K562 (cell line): Measurements from ENCODE around the gene SCNN1A. TPM values are rescaled to one million over a fixed set of nuclear protein-coding genes. Genes with fewer than 3 reads are reported as not detected.

Experiments
- ATAC-seq: fragments of 200-7000 bp; cut with Tn5 transposase; 3 replicates; pipeline ENCODE4 v1.9.1; 2020; ENCODE audit warnings: moderate library complexity
- BruUV-seq: library from RNA; stranded (reverse); fragments of 400-500 nt; replicated peaks from 2 replicates; lab custom pipeline; 2021; lab: Mats Ljungman, UMichigan
- CTCF ChIA-PET: fragments of 300-600 bp; formaldehyde crosslinking; extraction: SDS; loops from one replicate; lab custom pipeline; 2021; ENCODE audit warnings: low intra/inter-chr PET ratio; lab: Yijun Ruan, JAX
- POLR2A ChIA-PET: fragments of 300-600, 350-650 bp; sonication (Branson Sonifier 250); formaldehyde crosslinking; extraction: SDS; loops from one replicate; lab custom pipeline; 2021; ENCODE audit warnings: antibody characterized with exemption, inconsistent platforms; lab: Yijun Ruan, JAX
- DNase-seq, 4 experiments: peaks; one replicate each; pipeline versions ENCODE4 v3.0.0 to v3.0.0-alpha.2; 2011 to 2018; ENCODE audit warnings: low spot score in 3 of 4, mixed read lengths in 3 of 4; ENCODE audit errors: extremely low read depth in 1 of 4
- FAIRE-seq: peaks from 2 replicates; lab custom pipeline; 2011; peaks lifted over from hg19 to GRCh38; lab: Jason Lieb, UNC
- H2AFZ ChIP-seq: 2 replicates; pipeline ENCODE4 v1.6.0; 2011; ENCODE audit warnings: low read depth, low read length, control low read depth, inconsistent platforms
- H3K27ac ChIP-seq: fragments of 200-600 bp; 3 replicates; pipeline ENCODE4 v1.8.0; 2011; ENCODE audit warnings: low read depth, mild to moderate bottlenecking, control low read depth, inconsistent platforms, low read length, moderate library complexity, mixed read lengths; ENCODE audit errors: extremely low read depth
- H3K27me3 ChIP-seq, 2 experiments: fragments of 300-600 bp in 1 of 2; 2 replicates in 1 of 2; 3 replicates in 1 of 2; pipeline versions ENCODE4 v1.6.0 to v1.8.0; 2011; ENCODE audit warnings: inconsistent platforms in 2 of 2, low read length in 2 of 2, mild to moderate bottlenecking in 1 of 2, mixed read lengths in 1 of 2, moderate library complexity in 1 of 2; ENCODE audit not compliant: control insufficient read depth in 2 of 2, insufficient read depth in 2 of 2
- H3K36me3 ChIP-seq: fragments of 300-600 bp; 3 replicates; pipeline ENCODE4 v1.8.0; 2011; ENCODE audit warnings: mild to moderate bottlenecking, low read length, inconsistent platforms; ENCODE audit not compliant: control insufficient read depth, insufficient read depth
- H3K4me1 ChIP-seq, 2 experiments: fragments of 200-600 bp in 1 of 2; replicated peaks in 1 of 2; 2 replicates in 1 of 2; 3 replicates in 1 of 2; pipeline versions ENCODE4 v1.5.1 to v1.8.0; 2011; ENCODE audit warnings: inconsistent platforms in 2 of 2, low read length in 2 of 2, mild to moderate bottlenecking in 1 of 2, mixed read lengths in 1 of 2, moderate library complexity in 1 of 2; ENCODE audit not compliant: control insufficient read depth in 2 of 2, insufficient read depth in 2 of 2
- H3K4me2 ChIP-seq: 2 replicates; pipeline ENCODE4 v1.6.1; 2011; ENCODE audit warnings: low read length, control low read depth, inconsistent platforms, mixed read lengths; ENCODE audit not compliant: insufficient read depth
- H3K4me3 ChIP-seq: fragments of 200-600 bp; sonication (generic), shearing (Covaris generic); 2 replicates; pipeline ENCODE4 v1.5.1; 2016; ENCODE audit warnings: control low read depth, inconsistent platforms
- H3K79me2 ChIP-seq: fragments of 200-600 bp; 3 replicates; pipeline ENCODE4 v1.8.0; 2011; ENCODE audit warnings: low read length, inconsistent platforms; ENCODE audit not compliant: control insufficient read depth, insufficient read depth
- H3K9ac ChIP-seq, 2 experiments: 2 replicates each; pipeline versions ENCODE4 v1.6.0 to v1.6.1; 2011; ENCODE audit warnings: low read depth in 2 of 2, low read length in 2 of 2, control low read depth in 1 of 2, inconsistent platforms in 1 of 2, mild to moderate bottlenecking in 1 of 2, mixed read lengths in 1 of 2; ENCODE audit not compliant: insufficient read depth in 1 of 2
- H3K9me1 ChIP-seq: one replicate; pipeline ENCODE4 v1.6.0; 2011; ENCODE audit warnings: inconsistent platforms, mild to moderate bottlenecking, low read length, moderate library complexity; ENCODE audit not compliant: control insufficient read depth, insufficient read depth
- H3K9me3 ChIP-seq: replicated peaks from 2 replicates; pipeline ENCODE4 v1.5.1; 2011; ENCODE audit warnings: low read depth, low read length, inconsistent platforms; ENCODE audit not compliant: control insufficient read depth, insufficient read depth
- H4K20me1 ChIP-seq: replicated peaks from 2 replicates; pipeline ENCODE4 v1.6.1; 2011; ENCODE audit warnings: low read length, inconsistent platforms, mixed read lengths; ENCODE audit not compliant: control insufficient read depth, insufficient read depth
- BCL6 ChIP-seq: fragments of 250-450 bp; sonication (Bioruptor Pico); IDR thresholded peaks from 2 replicates; pipeline ENCODE4 v1.4.0; 2020
- CHD1 ChIP-seq: fragments of 200-600 bp; sonication (generic); IDR thresholded peaks from one replicate; pipeline ENCODE4 v1.6.1; 2012; ENCODE audit warnings: mild to moderate bottlenecking, moderate library complexity, low read length, inconsistent platforms
- FOS ChIP-seq: IDR thresholded peaks from 3 replicates; pipeline ENCODE4 v1.6.1; 2011; ENCODE audit not compliant: insufficient read length; ENCODE audit errors: extremely low read depth
- GTF2F1 ChIP-seq: IDR thresholded peaks from 2 replicates; pipeline ENCODE4 v1.6.1; 2011; ENCODE audit warnings: low read depth, low read length, improper control_type of control experiment
- ILK ChIP-seq: fragments of 450-650 bp; IDR thresholded peaks from 2 replicates; pipeline ENCODE4 v1.6.1; 2016; ENCODE audit warnings: missing genetic modification characterization, low read depth, mild to moderate bottlenecking, missing compliant biosample characterization, moderate library complexity, borderline replicate concordance
- NCOA1 ChIP-seq: fragments of 450-650 bp; IDR thresholded peaks from 2 replicates; pipeline ENCODE4 v1.6.1; 2016; ENCODE audit warnings: low read depth
- NFE2 ChIP-seq: IDR thresholded peaks from 2 replicates; pipeline ENCODE4 v1.6.1; 2014; ENCODE audit warnings: antibody characterized with exemption, low read depth
- NFIC ChIP-seq: fragments of 450-650 bp; IDR thresholded peaks from 2 replicates; pipeline ENCODE4 v1.6.1; 2017; ENCODE audit warnings: mild to moderate bottlenecking, inconsistent platforms
- PRMT5 ChIP-seq: sonication (generic); formaldehyde crosslinking; IDR thresholded peaks from 2 replicates; pipeline ENCODE4 v1.5.0; 2020; ENCODE audit warnings: missing genetic modification reagents
- STAT5A ChIP-seq: IDR thresholded peaks from 2 replicates; pipeline ENCODE4 v1.6.1; 2012; ENCODE audit warnings: low read length, inconsistent platforms, borderline replicate concordance
- TCF7 ChIP-seq: sonication (generic); IDR thresholded peaks from 2 replicates; pipeline ENCODE4 v1.6.1; 2016; ENCODE audit warnings: antibody characterized with exemption, borderline replicate concordance
- ZNF408 ChIP-seq: fragments of 250-450 bp; sonication (Bioruptor Pico); IDR thresholded peaks from 2 replicates; pipeline ENCODE4 v1.4.0; 2020; ENCODE audit warnings: low read depth, mild to moderate bottlenecking, moderate library complexity
- ZNF699 ChIP-seq: fragments of 250-450 bp; sonication (Bioruptor Pico); IDR thresholded peaks from 2 replicates; pipeline ENCODE4 v1.8.0; 2021; ENCODE audit warnings: mild to moderate bottlenecking, moderate library complexity; ENCODE audit not compliant: insufficient replicate concordance
- WGBS: fragments of 100-300 bp; shearing (Covaris generic); methylation state at CpG from one replicate; pipeline ENCODE4 v1.1.6; 2016; ENCODE audit warnings: low coverage, mixed read lengths; ENCODE audit not compliant: insufficient coverage; ENCODE audit errors: missing lambda C conversion rate; 5-methylcytosine and 5-hydroxymethylcytosine counted together
- in situ Hi-C: fragments of 300-500 bp; cut with MboI; formaldehyde crosslinking; loops from 4 replicates; pipeline ENCODE4 v1.15.0; 2018; ENCODE audit warnings: inconsistent platforms, mixed read lengths
- intact Hi-C: fragments of 100-400 bp; cut with micrococcal nuclease; formaldehyde crosslinking; loops from 2 replicates; pipeline ENCODE4 v1.14.2; 2022
- polyA plus RNA-seq, 8 experiments: library from polyadenylated mRNA; depleted of rRNA in 4 of 8; stranded (reverse) in 5 of 8; unstranded in 3 of 8; fragments of >200 nt; fragmentation: Nextera tagmentation in 2 of 8; fragmentation: Illumina TruSeq in 1 of 8; extraction: Ambion mirVana in 2 of 8; extraction: Trizol in 1 of 8; gene quantifications; 2 replicates each; pipeline versions ENCODE4 v1.2.1 to v1.2.3, GENCODE V29; 2011 to 2014; ENCODE audit warnings: inconsistent platforms in 1 of 8, missing spikeins in 1 of 8
- total RNA-seq, 7 experiments: library from RNA; depleted of rRNA in 6 of 7; stranded (reverse); fragments of >200 nt in 6 of 7; fragmentation: Illumina TruSeq in 2 of 7; extraction: Trizol in 2 of 7; gene quantifications; 2 replicates each; pipeline versions ENCODE4 v1.2.1 to v1.2.3, GENCODE V29; 2011 to 2021; ENCODE audit warnings: low replicate concordance in 1 of 7
- TF ChIP-seq, protein P1 (sequence below): sonication (generic); formaldehyde crosslinking; IDR thresholded peaks from 2 replicates; pipeline ENCODE4 v1.8.1; 2023; ENCODE audit warnings: mild to moderate bottlenecking, missing genetic modification reagents
- TF ChIP-seq, protein P2 (sequence below): fragments of 250-450 bp; sonication (Bioruptor Pico); IDR thresholded peaks from 2 replicates; pipeline ENCODE4 v1.5.0; 2021
- TF ChIP-seq, protein P3 (sequence below): sonication (generic); formaldehyde crosslinking; IDR thresholded peaks from 2 replicates; pipeline ENCODE4 v1.8.0; 2022; ENCODE audit warnings: missing genetic modification reagents, mild to moderate bottlenecking, borderline replicate concordance
- TF ChIP-seq, protein P4 (sequence below): sonication (generic); formaldehyde crosslinking; IDR thresholded peaks from 2 replicates; pipeline ENCODE4 v1.8.0; 2022; ENCODE audit warnings: mild to moderate bottlenecking, missing genetic modification reagents

Gene SCNN1A
- total and polyA plus RNA-seq, 9 of the 15 experiments (the other 6 are each of a cell fraction or from before 2014, with no cell fraction given): 0.15 to 0.49 (median 0.32) TPM; not detected in 5

DNA sequence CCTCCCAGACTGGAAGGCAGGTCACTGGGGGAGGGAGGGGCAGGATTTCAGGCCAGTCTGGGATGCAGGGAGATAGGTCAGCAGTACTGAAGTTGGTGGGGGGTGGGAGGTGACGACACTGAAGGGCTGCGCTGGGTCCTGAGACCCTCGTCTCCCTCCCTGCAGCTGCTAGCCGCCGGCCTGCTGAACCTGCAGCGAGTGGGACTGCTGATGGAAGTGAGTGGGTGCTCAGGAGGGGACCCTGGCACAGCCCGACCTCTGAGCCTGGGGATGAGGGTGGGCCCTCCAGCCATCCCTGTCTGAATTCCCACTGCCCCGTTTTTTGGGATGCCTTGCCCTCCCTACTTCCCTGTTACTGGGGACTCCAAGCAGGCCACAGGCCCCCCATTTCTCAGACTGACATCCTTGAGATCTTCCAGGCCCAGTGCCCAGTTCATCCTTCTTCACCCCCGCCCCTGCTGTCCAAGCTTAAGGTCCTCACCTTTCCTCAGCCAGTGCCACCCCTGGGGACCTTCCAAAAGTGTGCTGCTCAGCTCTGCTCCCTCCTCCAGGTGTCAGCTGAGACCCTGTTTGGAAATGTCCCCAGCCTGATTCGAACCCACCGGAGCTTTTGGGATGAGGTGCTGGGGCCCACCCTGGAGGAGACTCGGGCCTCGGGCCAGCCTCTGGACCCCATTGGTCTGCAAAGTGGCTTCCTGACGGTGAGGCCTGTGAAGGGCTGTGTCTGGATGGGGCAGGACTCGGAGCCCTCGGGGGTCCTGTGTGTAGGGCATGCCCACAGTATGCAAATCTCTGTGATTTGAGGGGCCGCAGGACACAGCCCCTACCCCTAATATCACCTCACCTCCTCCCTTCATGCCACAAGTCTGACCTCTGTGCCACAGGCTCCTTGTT is 59.4 kb downstream of the SCNN1A start:
- Histone ChIP-seq H3K79me2 (no peaks in the 10 kb centered on the region), H3K4me1 (peaks cover 0 to 24% of the 10 kb centered on the region in 2 experiments; a peak in 2 of 5 replicates), H2AFZ (no peak overlapping the region), H3K9me3 (no peaks in the 10 kb centered on the region), H3K9me1 (no peaks in the 10 kb centered on the region), H3K27ac (no peak overlapping the region), H3K4me2 (no peak overlapping the region), H3K4me3 (no peak overlapping the region), H3K9ac (no peak overlapping the region), H3K36me3 (no peaks in the 10 kb centered on the region), H3K27me3 (peaks cover 0 to 21% of the 10 kb centered on the region in 2 experiments; a peak in 4 of 5 replicates), H4K20me1 (no peaks in the 10 kb centered on the region)
- POLR2A ChIA-PET: interaction anchor here (0.8 to 0.9 kb wide), 2 partner anchors 65 to 126 kb away, joined by 3 to 4 read pairs; no protein-coding TSS in a partner anchor
- intact Hi-C loops: no loop called here
- no TSS peak for BruUV-seq
- FAIRE-seq: no peak
- WGBS: 38% methylated on average over 10 of the region's 17 CpGs
- CTCF ChIA-PET: no interaction called here
- in situ Hi-C loops: no loop called here
- ATAC-seq: no peak
- no peak for DNase-seq
- TF ChIP-seq, protein P1, sequence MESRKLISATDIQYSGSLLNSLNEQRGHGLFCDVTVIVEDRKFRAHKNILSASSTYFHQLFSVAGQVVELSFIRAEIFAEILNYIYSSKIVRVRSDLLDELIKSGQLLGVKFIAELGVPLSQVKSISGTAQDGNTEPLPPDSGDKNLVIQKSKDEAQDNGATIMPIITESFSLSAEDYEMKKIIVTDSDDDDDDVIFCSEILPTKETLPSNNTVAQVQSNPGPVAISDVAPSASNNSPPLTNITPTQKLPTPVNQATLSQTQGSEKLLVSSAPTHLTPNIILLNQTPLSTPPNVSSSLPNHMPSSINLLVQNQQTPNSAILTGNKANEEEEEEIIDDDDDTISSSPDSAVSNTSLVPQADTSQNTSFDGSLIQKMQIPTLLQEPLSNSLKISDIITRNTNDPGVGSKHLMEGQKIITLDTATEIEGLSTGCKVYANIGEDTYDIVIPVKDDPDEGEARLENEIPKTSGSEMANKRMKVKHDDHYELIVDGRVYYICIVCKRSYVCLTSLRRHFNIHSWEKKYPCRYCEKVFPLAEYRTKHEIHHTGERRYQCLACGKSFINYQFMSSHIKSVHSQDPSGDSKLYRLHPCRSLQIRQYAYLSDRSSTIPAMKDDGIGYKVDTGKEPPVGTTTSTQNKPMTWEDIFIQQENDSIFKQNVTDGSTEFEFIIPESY (CRISPR knock-in tag): no peak
- TF ChIP-seq GTF2F1 (no peak), NCOA1 (no peak), BCL6 (CRISPR knock-in tag) (no peak), STAT5A (no peak), NFE2 (no peak), PRMT5 (CRISPR knock-in tag) (no peak), CHD1 (no peak), NFIC (no peak), ZNF699 (CRISPR knock-in tag) (no peak), ZNF408 (no peak), ILK (no peak), FOS (no peak), TCF7 (no peak)
- TF ChIP-seq, protein P2, sequence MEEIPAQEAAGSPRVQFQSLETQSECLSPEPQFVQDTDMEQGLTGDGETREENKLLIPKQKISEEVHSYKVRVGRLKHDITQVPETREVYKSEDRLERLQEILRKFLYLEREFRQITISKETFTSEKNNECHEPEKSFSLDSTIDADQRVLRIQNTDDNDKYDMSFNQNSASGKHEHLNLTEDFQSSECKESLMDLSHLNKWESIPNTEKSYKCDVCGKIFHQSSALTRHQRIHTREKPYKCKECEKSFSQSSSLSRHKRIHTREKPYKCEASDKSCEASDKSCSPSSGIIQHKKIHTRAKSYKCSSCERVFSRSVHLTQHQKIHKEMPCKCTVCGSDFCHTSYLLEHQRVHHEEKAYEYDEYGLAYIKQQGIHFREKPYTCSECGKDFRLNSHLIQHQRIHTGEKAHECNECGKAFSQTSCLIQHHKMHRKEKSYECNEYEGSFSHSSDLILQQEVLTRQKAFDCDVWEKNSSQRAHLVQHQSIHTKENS (CRISPR knock-in tag): no peak
- TF ChIP-seq, protein P3, sequence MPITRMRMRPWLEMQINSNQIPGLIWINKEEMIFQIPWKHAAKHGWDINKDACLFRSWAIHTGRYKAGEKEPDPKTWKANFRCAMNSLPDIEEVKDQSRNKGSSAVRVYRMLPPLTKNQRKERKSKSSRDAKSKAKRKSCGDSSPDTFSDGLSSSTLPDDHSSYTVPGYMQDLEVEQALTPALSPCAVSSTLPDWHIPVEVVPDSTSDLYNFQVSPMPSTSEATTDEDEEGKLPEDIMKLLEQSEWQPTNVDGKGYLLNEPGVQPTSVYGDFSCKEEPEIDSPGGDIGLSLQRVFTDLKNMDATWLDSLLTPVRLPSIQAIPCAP (CRISPR knock-in tag): no peak
- TF ChIP-seq, protein P4, sequence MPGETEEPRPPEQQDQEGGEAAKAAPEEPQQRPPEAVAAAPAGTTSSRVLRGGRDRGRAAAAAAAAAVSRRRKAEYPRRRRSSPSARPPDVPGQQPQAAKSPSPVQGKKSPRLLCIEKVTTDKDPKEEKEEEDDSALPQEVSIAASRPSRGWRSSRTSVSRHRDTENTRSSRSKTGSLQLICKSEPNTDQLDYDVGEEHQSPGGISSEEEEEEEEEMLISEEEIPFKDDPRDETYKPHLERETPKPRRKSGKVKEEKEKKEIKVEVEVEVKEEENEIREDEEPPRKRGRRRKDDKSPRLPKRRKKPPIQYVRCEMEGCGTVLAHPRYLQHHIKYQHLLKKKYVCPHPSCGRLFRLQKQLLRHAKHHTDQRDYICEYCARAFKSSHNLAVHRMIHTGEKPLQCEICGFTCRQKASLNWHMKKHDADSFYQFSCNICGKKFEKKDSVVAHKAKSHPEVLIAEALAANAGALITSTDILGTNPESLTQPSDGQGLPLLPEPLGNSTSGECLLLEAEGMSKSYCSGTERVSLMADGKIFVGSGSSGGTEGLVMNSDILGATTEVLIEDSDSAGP (CRISPR knock-in tag): no peak
